SH-SY5Y (cell line): ENCODE measurements around the gene PTPN4.

Source experiments
- GATA2 ChIP-seq: IDR thresholded peaks from 2 replicates; pipeline ENCODE4 v1.6.1; 2011; ENCODE audit warnings: mild to moderate bottlenecking, low read depth, low read length
- GATA3 ChIP-seq: IDR thresholded peaks from 2 replicates; pipeline ENCODE4 v1.6.1; 2011; ENCODE audit warnings: low read depth, mild to moderate bottlenecking, low read length, moderate library complexity

Gene PTPN4

GRCh38 chr2:119939915-119940314, 180.2 kb downstream of the PTPN4 start:
- no peak for TF ChIP-seq GATA3
- TF ChIP-seq GATA2, result no peak

- TF ChIP-seq GATA3 (no peak), GATA2 (no peak)
These were observed 181.1 kb downstream of the PTPN4 start for GRCh38 chr2:119940856-119941255.

GRCh38 chr2:119941388-119941787, 181.7 kb downstream of the PTPN4 start:
- TF ChIP-seq GATA3, result no peak
- no peak for TF ChIP-seq GATA2

GRCh38 chr2:119941981-119942513, 182.3 kb downstream of the PTPN4 start:
- TF ChIP-seq GATA2, result no peak
- TF ChIP-seq GATA3, result no peak

- TF ChIP-seq GATA2, result no peak
- no peak for TF ChIP-seq GATA3
These were observed 183.3 kb downstream of the PTPN4 start for GRCh38 chr2:119943058-119943457.

GRCh38 chr2:119947535-119947934, 187.8 kb downstream of the PTPN4 start:
- no peak for TF ChIP-seq GATA2
- no peak for TF ChIP-seq GATA3

GRCh38 chr2:119950966-119951365, 191.2 kb downstream of the PTPN4 start:
- TF ChIP-seq GATA3 (no peak), GATA2 (no peak)

GRCh38 chr2:119958670-119959268, 199.0 kb downstream of the PTPN4 start:
- TF ChIP-seq GATA3 (no peak), GATA2 (no peak)

- TF ChIP-seq GATA3 (no peak), GATA2 (no peak)
These were observed 201.1 kb downstream of the PTPN4 start for GRCh38 chr2:119960821-119961220.

GRCh38 chr2:119981896-119982295, 222.2 kb downstream of the PTPN4 start:
- TF ChIP-seq GATA3 (no peak), GATA2 (no peak)

GRCh38 chr2:119982506-119982905, 222.8 kb downstream of the PTPN4 start:
- TF ChIP-seq GATA3, result no peak

GRCh38 chr2:119983108-119983507, 223.4 kb downstream of the PTPN4 start:
- TF ChIP-seq GATA3 (no peak), GATA2 (no peak)

- TF ChIP-seq GATA3 (no peak), GATA2 (no peak)
These were observed 236.4 kb downstream of the PTPN4 start for GRCh38 chr2:119996148-119996547.

- TF ChIP-seq GATA2, result no peak
- TF ChIP-seq GATA3, result no peak
These were observed 241.7 kb downstream of the PTPN4 start for GRCh38 chr2:120001471-120001870.

- TF ChIP-seq GATA3 (no peak), GATA2 (no peak)
These were observed 244.5 kb downstream of the PTPN4 start for GRCh38 chr2:120004254-120004653.
